HEK293T (cell line): ENCODE measurements around the gene SLC24A4.

ENCODE experiments used
- ARNT ChIP-seq: fragments of 450-650 bp; IDR thresholded peaks from 2 replicates; pipeline ENCODE4 v1.6.1; 2017; ENCODE audit warnings: mild to moderate bottlenecking
- BHLHE40 ChIP-seq: fragments of 450-650 bp; IDR thresholded peaks from 2 replicates; pipeline ENCODE4 v1.6.1; 2016; ENCODE audit warnings: mild to moderate bottlenecking, moderate library complexity, borderline replicate concordance
- FOXM1 ChIP-seq: fragments of 450-650 bp; IDR thresholded peaks from 2 replicates; pipeline ENCODE4 v1.6.1; 2017; ENCODE audit warnings: mild to moderate bottlenecking, borderline replicate concordance
- HDGF ChIP-seq: fragments of 450-650 bp; IDR thresholded peaks from 2 replicates; pipeline ENCODE4 v1.6.1; 2017; ENCODE audit warnings: antibody characterized with exemption, borderline replicate concordance
- LEF1 ChIP-seq: fragments of 450-650 bp; IDR thresholded peaks from 2 replicates; pipeline ENCODE4 v1.6.1; 2017; ENCODE audit warnings: mild to moderate bottlenecking, borderline replicate concordance
- SP1 ChIP-seq: fragments of 450-650 bp; IDR thresholded peaks from 2 replicates; pipeline ENCODE4 v1.6.1; 2017

- TF ChIP-seq BHLHE40 (no peak), ARNT (no peak), FOXM1 (no peak), HDGF (no peak), SP1 (no peak), LEF1 (no peak)
Observed at GRCh38 chr14:92421751-92422150, 98.8 kb downstream of the SLC24A4 start.
